GM12878 (cell line): ENCODE data around the gene TNRC6B. TPM values are rescaled to one million over a fixed set of nuclear protein-coding genes. Genes with fewer than 3 reads are reported as not detected.

Experiments
- ETV6 ChIP-seq, 2 experiments: fragments of 450-650 bp in 1 of 2; IDR thresholded peaks in 1 of 2; conservative IDR thresholded peaks in 1 of 2; 2 replicates each; pipeline ENCODE4 v1.6.1; 2014; ENCODE audit warnings: antibody characterized with exemption in 1 of 2, borderline replicate concordance in 1 of 2, low read depth in 1 of 2, mild to moderate bottlenecking in 1 of 2, moderate library complexity in 1 of 2
- FOXK2 ChIP-seq: fragments of 450-650 bp; IDR thresholded peaks from 2 replicates; pipeline ENCODE4 v1.6.1; 2017; ENCODE audit warnings: mild to moderate bottlenecking, moderate library complexity
- GABPA ChIP-seq: IDR thresholded peaks from 2 replicates; pipeline ENCODE4 v1.6.1; 2014; ENCODE audit warnings: antibody characterized with exemption, low read depth, mild to moderate bottlenecking, inconsistent platforms
- IRF4 ChIP-seq: IDR thresholded peaks from 2 replicates; pipeline ENCODE4 v1.6.1; 2011; ENCODE audit warnings: low read depth, low read length
- MYB ChIP-seq: fragments of 150-350 bp; IDR thresholded peaks from 2 replicates; pipeline ENCODE4 v1.6.1; 2014; ENCODE audit warnings: mild to moderate bottlenecking, low read depth, low read length, borderline replicate concordance
- SRF ChIP-seq, 2 experiments: IDR thresholded peaks; 2 replicates each; pipeline ENCODE4 v1.6.1; 2011; ENCODE audit warnings: low read depth in 2 of 2, low read length in 2 of 2, mild to moderate bottlenecking in 1 of 2, moderate library complexity in 1 of 2
- STAT1 ChIP-seq: fragments of 450-650 bp; conservative IDR thresholded peaks from 2 replicates; pipeline ENCODE4 v1.6.1; 2014; ENCODE audit warnings: antibody characterized with exemption, mild to moderate bottlenecking
- TCF12 ChIP-seq: IDR thresholded peaks from 2 replicates; pipeline ENCODE4 v1.6.1; 2011; ENCODE audit warnings: low read depth, mild to moderate bottlenecking, low read length
- polyA plus RNA-seq, 11 experiments: library from polyadenylated mRNA; depleted of rRNA in 4 of 11; unstranded in 6 of 11; stranded (reverse) in 5 of 11; fragments of >200 nt; fragmentation: Nextera tagmentation in 4 of 11; fragmentation: Illumina TruSeq in 1 of 11; extraction: Ambion mirVana in 4 of 11; extraction: Trizol in 1 of 11; gene quantifications; 1 replicate in 1 of 11; 2 replicates in 10 of 11; pipeline versions ENCODE4 v1.2.1 to v1.2.3, GENCODE V29; 2011 to 2016; ENCODE audit warnings: inconsistent platforms in 2 of 11, missing spikeins in 2 of 11, low read depth in 1 of 11
- total RNA-seq, 4 experiments: library from RNA; depleted of rRNA in 3 of 4; stranded (reverse); fragments of >200 nt in 3 of 4; fragmentation: Illumina TruSeq in 1 of 4; extraction: Trizol in 1 of 4; gene quantifications; 2 replicates each; pipeline versions ENCODE4 v1.2.1 to v1.2.3, GENCODE V29; 2013 to 2021
- TF ChIP-seq, protein P1 (sequence below): IDR thresholded peaks from 2 replicates; pipeline ENCODE4 v1.6.1; 2012; ENCODE audit warnings: improper control_type of control experiment, low read depth, low read length; ENCODE audit not compliant: insufficient replicate concordance
- TF ChIP-seq, protein P2 (sequence below): fragments of 450-650 bp; IDR thresholded peaks from 2 replicates; pipeline ENCODE4 v1.6.1; 2018; ENCODE audit warnings: mild to moderate bottlenecking, low read depth, moderate library complexity; ENCODE audit not compliant: partially characterized antibody
- TF ChIP-seq, protein P3 (sequence below): fragments of 450-650 bp; IDR thresholded peaks from 2 replicates; pipeline ENCODE4 v1.6.1; 2016; ENCODE audit warnings: mild to moderate bottlenecking, moderate library complexity, borderline replicate concordance
- TF ChIP-seq, protein P4 (sequence below): IDR thresholded peaks from 2 replicates; pipeline ENCODE4 v1.6.1; 2012; ENCODE audit warnings: low read length, inconsistent platforms

The TNRC6B gene
- total and polyA plus RNA-seq, 10 of the 15 experiments (the other 5 are each of a cell fraction or from before 2014, with no cell fraction given) = 3.6 to 32.8 (median 16.4) TPM

DNA sequence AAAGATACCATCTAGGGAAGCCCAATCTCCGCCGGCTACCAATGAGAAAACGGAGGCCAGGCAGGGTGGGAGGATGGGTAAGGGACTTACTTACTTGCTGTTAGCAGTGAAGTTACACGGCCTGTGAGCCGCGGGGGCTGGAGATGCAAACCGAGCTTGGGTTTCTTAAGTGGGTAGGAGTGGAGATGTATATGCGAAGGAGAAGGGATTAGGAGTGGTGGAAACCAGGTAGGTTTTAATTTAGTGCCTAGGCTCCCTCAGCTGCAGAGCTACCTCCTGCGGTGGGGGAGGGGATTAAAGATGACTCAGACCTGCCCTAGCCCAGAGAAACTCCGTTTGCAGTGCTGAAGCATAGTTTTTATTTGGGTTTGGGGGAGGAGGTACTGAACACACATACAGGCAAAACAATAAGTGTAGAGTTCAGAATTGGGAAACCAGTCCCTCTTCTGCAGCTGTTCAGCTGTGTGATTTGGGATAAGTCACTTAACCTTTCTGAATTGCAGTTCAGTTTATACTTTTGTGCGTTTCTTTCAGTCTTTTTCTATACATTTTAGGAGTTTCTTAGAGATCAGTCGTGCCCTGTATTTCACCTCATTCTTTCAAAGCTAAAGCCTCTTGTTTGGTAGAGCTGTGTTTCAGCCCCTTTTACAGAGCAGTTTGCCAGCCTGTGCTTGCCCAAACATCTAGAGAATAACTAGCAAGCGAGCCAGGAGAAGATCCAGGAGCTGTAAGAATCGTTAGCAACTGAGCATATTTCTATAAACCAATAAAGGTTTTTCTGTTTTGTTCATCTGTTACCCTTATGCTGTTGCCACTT lies 596 bp upstream of the TNRC6B start (continued):
- TF ChIP-seq, protein P1, sequence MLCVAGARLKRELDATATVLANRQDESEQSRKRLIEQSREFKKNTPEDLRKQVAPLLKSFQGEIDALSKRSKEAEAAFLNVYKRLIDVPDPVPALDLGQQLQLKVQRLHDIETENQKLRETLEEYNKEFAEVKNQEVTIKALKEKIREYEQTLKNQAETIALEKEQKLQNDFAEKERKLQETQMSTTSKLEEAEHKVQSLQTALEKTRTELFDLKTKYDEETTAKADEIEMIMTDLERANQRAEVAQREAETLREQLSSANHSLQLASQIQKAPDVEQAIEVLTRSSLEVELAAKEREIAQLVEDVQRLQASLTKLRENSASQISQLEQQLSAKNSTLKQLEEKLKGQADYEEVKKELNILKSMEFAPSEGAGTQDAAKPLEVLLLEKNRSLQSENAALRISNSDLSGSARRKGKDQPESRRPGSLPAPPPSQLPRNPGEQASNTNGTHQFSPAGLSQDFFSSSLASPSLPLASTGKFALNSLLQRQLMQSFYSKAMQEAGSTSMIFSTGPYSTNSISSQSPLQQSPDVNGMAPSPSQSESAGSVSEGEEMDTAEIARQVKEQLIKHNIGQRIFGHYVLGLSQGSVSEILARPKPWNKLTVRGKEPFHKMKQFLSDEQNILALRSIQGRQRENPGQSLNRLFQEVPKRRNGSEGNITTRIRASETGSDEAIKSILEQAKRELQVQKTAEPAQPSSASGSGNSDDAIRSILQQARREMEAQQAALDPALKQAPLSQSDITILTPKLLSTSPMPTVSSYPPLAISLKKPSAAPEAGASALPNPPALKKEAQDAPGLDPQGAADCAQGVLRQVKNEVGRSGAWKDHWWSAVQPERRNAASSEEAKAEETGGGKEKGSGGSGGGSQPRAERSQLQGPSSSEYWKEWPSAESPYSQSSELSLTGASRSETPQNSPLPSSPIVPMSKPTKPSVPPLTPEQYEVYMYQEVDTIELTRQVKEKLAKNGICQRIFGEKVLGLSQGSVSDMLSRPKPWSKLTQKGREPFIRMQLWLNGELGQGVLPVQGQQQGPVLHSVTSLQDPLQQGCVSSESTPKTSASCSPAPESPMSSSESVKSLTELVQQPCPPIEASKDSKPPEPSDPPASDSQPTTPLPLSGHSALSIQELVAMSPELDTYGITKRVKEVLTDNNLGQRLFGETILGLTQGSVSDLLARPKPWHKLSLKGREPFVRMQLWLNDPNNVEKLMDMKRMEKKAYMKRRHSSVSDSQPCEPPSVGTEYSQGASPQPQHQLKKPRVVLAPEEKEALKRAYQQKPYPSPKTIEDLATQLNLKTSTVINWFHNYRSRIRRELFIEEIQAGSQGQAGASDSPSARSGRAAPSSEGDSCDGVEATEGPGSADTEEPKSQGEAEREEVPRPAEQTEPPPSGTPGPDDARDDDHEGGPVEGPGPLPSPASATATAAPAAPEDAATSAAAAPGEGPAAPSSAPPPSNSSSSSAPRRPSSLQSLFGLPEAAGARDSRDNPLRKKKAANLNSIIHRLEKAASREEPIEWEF = no peak
- no peak for TF ChIP-seq ETV6 (conservative IDR thresholded peaks at IDR 0.05 in 1 of 2, IDR thresholded peaks at IDR 0.05 in 1 of 2; ENCODE audit: borderline replicate concordance in 1 of 2, low read depth in 1 of 2)
- 0 out of 2 replicates have a peak, but pooled peaks have one; percentile 55 for TF ChIP-seq IRF4
- no peak for TF ChIP-seq SRF (IDR thresholded peaks at IDR 0.05; ENCODE audit: low read depth in 2 of 2, low read length in 2 of 2)
- TF ChIP-seq TCF12 = 0 out of 2 replicates have a peak, but pooled peaks have one; percentile 10
- TF ChIP-seq, protein P2, sequence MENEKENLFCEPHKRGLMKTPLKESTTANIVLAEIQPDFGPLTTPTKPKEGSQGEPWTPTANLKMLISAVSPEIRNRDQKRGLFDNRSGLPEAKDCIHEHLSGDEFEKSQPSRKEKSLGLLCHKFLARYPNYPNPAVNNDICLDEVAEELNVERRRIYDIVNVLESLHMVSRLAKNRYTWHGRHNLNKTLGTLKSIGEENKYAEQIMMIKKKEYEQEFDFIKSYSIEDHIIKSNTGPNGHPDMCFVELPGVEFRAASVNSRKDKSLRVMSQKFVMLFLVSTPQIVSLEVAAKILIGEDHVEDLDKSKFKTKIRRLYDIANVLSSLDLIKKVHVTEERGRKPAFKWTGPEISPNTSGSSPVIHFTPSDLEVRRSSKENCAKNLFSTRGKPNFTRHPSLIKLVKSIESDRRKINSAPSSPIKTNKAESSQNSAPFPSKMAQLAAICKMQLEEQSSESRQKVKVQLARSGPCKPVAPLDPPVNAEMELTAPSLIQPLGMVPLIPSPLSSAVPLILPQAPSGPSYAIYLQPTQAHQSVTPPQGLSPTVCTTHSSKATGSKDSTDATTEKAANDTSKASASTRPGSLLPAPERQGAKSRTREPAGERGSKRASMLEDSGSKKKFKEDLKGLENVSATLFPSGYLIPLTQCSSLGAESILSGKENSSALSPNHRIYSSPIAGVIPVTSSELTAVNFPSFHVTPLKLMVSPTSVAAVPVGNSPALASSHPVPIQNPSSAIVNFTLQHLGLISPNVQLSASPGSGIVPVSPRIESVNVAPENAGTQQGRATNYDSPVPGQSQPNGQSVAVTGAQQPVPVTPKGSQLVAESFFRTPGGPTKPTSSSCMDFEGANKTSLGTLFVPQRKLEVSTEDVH = no peak
- TF ChIP-seq, protein P3, sequence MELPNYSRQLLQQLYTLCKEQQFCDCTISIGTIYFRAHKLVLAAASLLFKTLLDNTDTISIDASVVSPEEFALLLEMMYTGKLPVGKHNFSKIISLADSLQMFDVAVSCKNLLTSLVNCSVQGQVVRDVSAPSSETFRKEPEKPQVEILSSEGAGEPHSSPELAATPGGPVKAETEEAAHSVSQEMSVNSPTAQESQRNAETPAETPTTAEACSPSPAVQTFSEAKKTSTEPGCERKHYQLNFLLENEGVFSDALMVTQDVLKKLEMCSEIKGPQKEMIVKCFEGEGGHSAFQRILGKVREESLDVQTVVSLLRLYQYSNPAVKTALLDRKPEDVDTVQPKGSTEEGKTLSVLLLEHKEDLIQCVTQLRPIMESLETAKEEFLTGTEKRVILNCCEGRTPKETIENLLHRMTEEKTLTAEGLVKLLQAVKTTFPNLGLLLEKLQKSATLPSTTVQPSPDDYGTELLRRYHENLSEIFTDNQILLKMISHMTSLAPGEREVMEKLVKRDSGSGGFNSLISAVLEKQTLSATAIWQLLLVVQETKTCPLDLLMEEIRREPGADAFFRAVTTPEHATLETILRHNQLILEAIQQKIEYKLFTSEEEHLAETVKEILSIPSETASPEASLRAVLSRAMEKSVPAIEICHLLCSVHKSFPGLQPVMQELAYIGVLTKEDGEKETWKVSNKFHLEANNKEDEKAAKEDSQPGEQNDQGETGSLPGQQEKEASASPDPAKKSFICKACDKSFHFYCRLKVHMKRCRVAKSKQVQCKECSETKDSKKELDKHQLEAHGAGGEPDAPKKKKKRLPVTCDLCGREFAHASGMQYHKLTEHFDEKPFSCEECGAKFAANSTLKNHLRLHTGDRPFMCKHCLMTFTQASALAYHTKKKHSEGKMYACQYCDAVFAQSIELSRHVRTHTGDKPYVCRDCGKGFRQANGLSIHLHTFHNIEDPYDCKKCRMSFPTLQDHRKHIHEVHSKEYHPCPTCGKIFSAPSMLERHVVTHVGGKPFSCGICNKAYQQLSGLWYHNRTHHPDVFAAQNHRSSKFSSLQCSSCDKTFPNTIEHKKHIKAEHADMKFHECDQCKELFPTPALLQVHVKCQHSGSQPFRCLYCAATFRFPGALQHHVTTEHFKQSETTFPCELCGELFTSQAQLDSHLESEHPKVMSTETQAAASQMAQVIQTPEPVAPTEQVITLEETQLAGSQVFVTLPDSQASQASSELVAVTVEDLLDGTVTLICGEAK = peak; percentile 58; the same call in 1 of the 2 replicates
- no peak for TF ChIP-seq STAT1
- no peak for TF ChIP-seq FOXK2
- TF ChIP-seq GABPA = no peak
- TF ChIP-seq, protein P4, sequence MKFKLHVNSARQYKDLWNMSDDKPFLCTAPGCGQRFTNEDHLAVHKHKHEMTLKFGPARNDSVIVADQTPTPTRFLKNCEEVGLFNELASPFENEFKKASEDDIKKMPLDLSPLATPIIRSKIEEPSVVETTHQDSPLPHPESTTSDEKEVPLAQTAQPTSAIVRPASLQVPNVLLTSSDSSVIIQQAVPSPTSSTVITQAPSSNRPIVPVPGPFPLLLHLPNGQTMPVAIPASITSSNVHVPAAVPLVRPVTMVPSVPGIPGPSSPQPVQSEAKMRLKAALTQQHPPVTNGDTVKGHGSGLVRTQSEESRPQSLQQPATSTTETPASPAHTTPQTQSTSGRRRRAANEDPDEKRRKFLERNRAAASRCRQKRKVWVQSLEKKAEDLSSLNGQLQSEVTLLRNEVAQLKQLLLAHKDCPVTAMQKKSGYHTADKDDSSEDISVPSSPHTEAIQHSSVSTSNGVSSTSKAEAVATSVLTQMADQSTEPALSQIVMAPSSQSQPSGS = no peak
- TF ChIP-seq MYB = no peak
